ENCODE measurements around the gene PIK3R5.

- TF ChIP-seq CTCF (IDR thresholded peaks at IDR 0.05; ENCODE audit: extremely low read depth in 1 of 2, insufficient read depth in 1 of 2, low read depth in 1 of 2, low read length in 2 of 2) (no peak), EZH2 (IDR thresholded peaks at IDR 0.05; ENCODE audit: borderline replicate concordance, low read depth, low read length, severe bottlenecking) (no peak), POLR2A (IDR thresholded peaks at IDR 0.05; ENCODE audit: low read depth, low read length) (no peak), JUN (IDR thresholded peaks at IDR 0.05; ENCODE audit: borderline replicate concordance, insufficient read depth, insufficient read length, low read depth) (no peak), MAX (IDR thresholded peaks at IDR 0.05; ENCODE audit: insufficient read depth, insufficient read length) (no peak), POLR2AphosphoS5 (IDR thresholded peaks at IDR 0.05; ENCODE audit: insufficient read depth, low read depth, low read length) (no peak)
These were observed 130.4 kb downstream of the PIK3R5 start for GRCh38 chr17:8835106-8835505.

All from endothelial cell of umbilical vein (primary cell).